ENCODE results near the gene STAG1.

- TF ChIP-seq CTCF (IDR thresholded peaks at IDR 0.05; ENCODE audit: low read depth, low read length, missing input control) = no peak
- no peak for TF ChIP-seq HNF4G (IDR thresholded peaks at IDR 0.05)
- TF ChIP-seq YY1 (IDR thresholded peaks at IDR 0.05) = no peak
- TF ChIP-seq REST (IDR thresholded peaks at IDR 0.05) = no peak
- no peak for TF ChIP-seq JUND (IDR thresholded peaks at IDR 0.05)
- TF ChIP-seq MAX (IDR thresholded peaks at IDR 0.05) = no peak
- TF ChIP-seq ATF3 (IDR thresholded peaks at IDR 0.05) = no peak
- TF ChIP-seq RAD21 (IDR thresholded peaks at IDR 0.05) = no peak
- TF ChIP-seq ZBTB33 (IDR thresholded peaks at IDR 0.05) = no peak
- no peak for TF ChIP-seq TAF1 (conservative IDR thresholded peaks at IDR 0.05)
- TF ChIP-seq RXRA (IDR thresholded peaks at IDR 0.05) = no peak
- TF ChIP-seq SP1 (IDR thresholded peaks at IDR 0.05) = no peak
Observed at GRCh38 chr3:136725468-136725867, 26.7 kb downstream of the STAG1 start.
